IPS-15b (cell line): ENCODE measurements around the gene FZD2.
A peak's percentile ranks its signal among the peaks of the same experiment; 100 is the strongest.
"Not testable (repeated sequence)": the region's sequence is repeated elsewhere in the genome, so short reads cannot be mapped to it uniquely, and the experiment has no call there.

Source experiments
- H3K27me3 ChIP-seq: one replicate; pipeline ENCODE4 v1.6.1; 2013; ENCODE audit warnings: low read length; ENCODE audit not compliant: control insufficient read depth, insufficient read depth
- H3K36me3 ChIP-seq: one replicate; pipeline ENCODE4 v1.6.1; 2013; ENCODE audit warnings: low read length; ENCODE audit not compliant: control insufficient read depth, insufficient read depth
- H3K4me1 ChIP-seq: one replicate; pipeline ENCODE4 v1.6.1; 2013; ENCODE audit warnings: mild to moderate bottlenecking, low read length; ENCODE audit not compliant: control insufficient read depth, insufficient read depth
- H3K4me3 ChIP-seq: one replicate; pipeline ENCODE4 v1.5.1; 2013; ENCODE audit warnings: low read depth, low read length
- H3K9ac ChIP-seq: one replicate; pipeline ENCODE4 v1.6.1; 2013; ENCODE audit warnings: low read depth, mild to moderate bottlenecking, low read length
- H3K9me3 ChIP-seq: one replicate; pipeline ENCODE4 v1.6.1; 2013; ENCODE audit warnings: mild to moderate bottlenecking, low read length; ENCODE audit not compliant: control insufficient read depth, insufficient read depth

The FZD2 gene

DNA sequence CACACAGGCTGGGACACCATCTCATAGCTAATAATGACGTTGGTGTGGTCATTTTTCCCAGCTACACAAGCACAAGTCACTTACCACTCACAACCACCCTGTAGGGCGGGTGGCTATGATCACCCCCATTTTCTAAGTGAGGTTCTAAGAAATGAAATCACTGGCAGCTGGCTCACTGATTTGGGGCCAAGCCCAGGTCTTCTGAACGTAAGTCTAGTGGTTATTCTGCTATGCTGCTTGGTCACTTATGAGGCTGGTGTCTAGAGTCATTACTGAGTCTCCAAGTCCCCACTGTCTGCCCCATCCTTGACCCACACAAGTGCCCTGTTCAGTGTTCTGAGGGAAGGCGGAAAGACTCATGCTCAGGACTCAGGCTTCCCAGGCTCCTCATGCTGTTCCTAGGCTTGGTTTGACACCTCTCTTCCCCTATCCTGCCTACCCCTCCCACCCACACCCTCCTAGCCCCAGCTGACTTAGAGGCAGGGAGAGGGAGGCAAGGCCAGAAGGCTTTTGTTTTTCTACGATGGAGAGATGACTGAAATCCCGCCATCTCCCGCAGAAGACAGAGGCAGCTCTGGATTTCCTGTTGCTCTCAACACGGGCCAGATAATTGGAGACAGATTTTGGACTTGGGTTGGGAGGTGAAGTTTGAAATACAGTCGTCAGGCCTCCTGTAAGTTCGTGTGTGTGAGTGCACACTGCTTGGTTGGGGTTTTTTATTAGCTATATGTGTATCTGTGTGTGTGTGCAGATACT is 32.2 kb downstream of the FZD2 start:
- no peaks in the 10 kb centered on the region for H3K36me3 ChIP-seq
- no peaks in the 10 kb centered on the region for H3K4me1 ChIP-seq
- H3K27me3 ChIP-seq: no peaks in the 10 kb centered on the region
- no peaks in the 10 kb centered on the region for H3K9me3 ChIP-seq
- no peak overlapping the region for H3K9ac ChIP-seq
- H3K4me3 ChIP-seq: no peak overlapping the region

DNA sequence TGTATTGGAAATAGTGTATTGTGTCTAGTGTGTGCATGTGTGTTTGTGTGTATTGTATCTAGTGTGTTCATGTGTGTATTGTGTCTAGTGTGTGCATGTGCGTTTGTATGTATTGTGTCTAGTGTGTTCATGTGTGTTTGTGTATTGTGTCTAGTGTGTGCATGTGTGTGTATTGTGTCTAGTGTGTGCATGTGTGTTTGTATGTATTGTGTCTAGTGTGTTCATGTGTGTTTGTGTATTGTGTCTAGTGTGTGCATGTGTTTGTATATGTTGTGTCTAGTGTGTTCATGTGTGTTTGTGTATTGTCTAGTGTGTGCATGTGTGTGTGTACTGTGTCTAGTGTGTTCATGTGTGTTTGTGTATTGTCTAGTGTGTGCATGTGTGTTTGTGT is 32.8 kb downstream of the FZD2 start:
- H3K9ac ChIP-seq, H3K27me3 ChIP-seq, H3K36me3 ChIP-seq, H3K4me1 ChIP-seq, H3K9me3 ChIP-seq, H3K4me3 ChIP-seq: not testable (repeated sequence)

GRCh38 chr17:44590762-44591161 is 33.5 kb downstream of the FZD2 start:
- not testable (repeated sequence) for H3K27me3 ChIP-seq, H3K4me3 ChIP-seq, H3K36me3 ChIP-seq, H3K9me3 ChIP-seq, H3K4me1 ChIP-seq, H3K9ac ChIP-seq

GRCh38 chr17:44591206-44591605 is 33.9 kb downstream of the FZD2 start:
- Histone ChIP-seq H3K4me1 (no peaks in the 10 kb centered on the region), H3K9me3 (no peaks in the 10 kb centered on the region), H3K9ac (no peak overlapping the region), H3K4me3 (no peak overlapping the region), H3K36me3 (no peaks in the 10 kb centered on the region), H3K27me3 (no peaks in the 10 kb centered on the region)

GRCh38 chr17:44593156-44593555 is 35.9 kb downstream of the FZD2 start:
- Histone ChIP-seq H3K4me3 (no peak overlapping the region), H3K4me1 (no peaks in the 10 kb centered on the region), H3K27me3 (no peaks in the 10 kb centered on the region), H3K9ac (no peak overlapping the region), H3K36me3 (no peaks in the 10 kb centered on the region), H3K9me3 (no peaks in the 10 kb centered on the region)

GRCh38 chr17:44595216-44595775 is 38.0 kb downstream of the FZD2 start:
- H3K4me1 ChIP-seq: peaks cover 11% of the 10 kb centered on the region
- no peaks in the 10 kb centered on the region for H3K36me3 ChIP-seq
- H3K9ac ChIP-seq: no peak overlapping the region
- H3K4me3 ChIP-seq: no peak overlapping the region
- H3K9me3 ChIP-seq: no peaks in the 10 kb centered on the region
- H3K27me3 ChIP-seq: no peaks in the 10 kb centered on the region

DNA sequence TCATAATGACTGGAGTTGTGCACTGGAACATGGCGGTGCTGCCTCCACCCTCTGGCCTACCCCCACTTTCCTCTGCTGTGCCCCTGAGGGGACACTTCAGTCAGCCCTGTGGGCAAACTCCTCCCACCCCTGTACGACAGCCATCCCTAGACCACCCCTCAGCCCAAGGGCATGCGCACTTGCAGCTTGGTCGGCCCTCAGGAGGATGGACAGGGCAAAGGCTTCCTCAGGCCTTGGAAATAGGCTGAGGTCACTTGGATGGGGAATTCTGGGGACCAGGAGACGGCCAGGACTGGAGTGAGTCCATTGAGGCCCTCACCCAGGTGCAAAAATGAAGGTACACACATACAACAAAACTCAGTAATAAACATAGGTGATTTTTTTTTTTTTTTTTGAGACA is 41.0 kb downstream of the FZD2 start:
- Histone ChIP-seq H3K4me1 (peaks cover 11% of the 10 kb centered on the region), H3K9ac (no peak overlapping the region), H3K4me3 (no peak overlapping the region), H3K36me3 (no peaks in the 10 kb centered on the region), H3K27me3 (no peaks in the 10 kb centered on the region), H3K9me3 (no peaks in the 10 kb centered on the region)

- Histone ChIP-seq H3K27me3 (no peaks in the 10 kb centered on the region), H3K9me3 (no peaks in the 10 kb centered on the region), H3K36me3 (no peaks in the 10 kb centered on the region), H3K4me3 (no peak overlapping the region), H3K4me1 (peaks cover 11% of the 10 kb centered on the region), H3K9ac (no peak overlapping the region)
Observed at GRCh38 chr17:44598932-44599297, 41.6 kb downstream of the FZD2 start.

GRCh38 chr17:44599298-44600175 is 42.3 kb downstream of the FZD2 start:
- Histone ChIP-seq H3K9ac (peak overlapping the region; percentile 37), H3K4me3 (no peak overlapping the region), H3K4me1 (peaks cover 11% of the 10 kb centered on the region)

GRCh38 chr17:44601539-44601938 is 44.3 kb downstream of the FZD2 start:
- Histone ChIP-seq H3K36me3 (no peaks in the 10 kb centered on the region), H3K27me3 (peaks cover 2% of the 10 kb centered on the region), H3K4me3 (no peak overlapping the region), H3K9me3 (no peaks in the 10 kb centered on the region), H3K4me1 (peaks cover 11% of the 10 kb centered on the region), H3K9ac (no peak overlapping the region)

More at GRCh38 chr17:44599298-44600175, 42.3 kb downstream of the FZD2 start:
- Histone ChIP-seq H3K9me3 (no peaks in the 10 kb centered on the region), H3K36me3 (no peaks in the 10 kb centered on the region), H3K27me3 (peaks cover under 1% of the 10 kb centered on the region)

- no peak overlapping the region for H3K4me3 ChIP-seq
- H3K9me3 ChIP-seq: no peaks in the 10 kb centered on the region
- no peaks in the 10 kb centered on the region for H3K36me3 ChIP-seq
- H3K4me1 ChIP-seq: peaks cover 11% of the 10 kb centered on the region
- H3K27me3 ChIP-seq: peaks cover 2% of the 10 kb centered on the region
- H3K9ac ChIP-seq: no peak overlapping the region
Observed at GRCh38 chr17:44601973-44602372, 44.7 kb downstream of the FZD2 start.

- Histone ChIP-seq H3K9ac (no peak overlapping the region), H3K9me3 (no peaks in the 10 kb centered on the region), H3K4me1 (peaks cover 11% of the 10 kb centered on the region), H3K27me3 (peaks cover 2% of the 10 kb centered on the region), H3K4me3 (no peak overlapping the region), H3K36me3 (no peaks in the 10 kb centered on the region)
Observed at GRCh38 chr17:44602390-44602789, 45.1 kb downstream of the FZD2 start.
